HG03045 (cell line): ENCODE results near the gene LRIG2.
A peak's percentile ranks its signal among the peaks of the same experiment; 100 is the strongest.
"Not testable (repeated sequence)": the region's sequence is repeated elsewhere in the genome, so short reads cannot be mapped to it uniquely, and the experiment has no call there.

Source experiments
- ATAC-seq: cut with Tn5 transposase; IDR thresholded peaks from one replicate; pipeline ENCODE4 v1.9.1; 2021; ENCODE audit warnings: mild to moderate bottlenecking, moderate library complexity; ENCODE audit not compliant: unreplicated experiment

The LRIG2 gene

GRCh38 chr1:113072757-113073478, at the start of gene LRIG2:
LRIG2 (plus strand) TSS chr1:113073198; CDS start chr1:113073407, 209 bp downstream.
- peak; percentile 97 for ATAC-seq

- ATAC-seq, result not testable (repeated sequence)
These were observed 49.7 kb upstream of the LRIG2 start for GRCh38 chr1:113023316-113023715.

- no peak for ATAC-seq
These were observed 46.0 kb upstream of the LRIG2 start for GRCh38 chr1:113027007-113027406.

GRCh38 chr1:113027449-113027848, 45.5 kb upstream of the LRIG2 start:
- no peak for ATAC-seq

GRCh38 chr1:113029822-113030221, 43.2 kb upstream of the LRIG2 start:
- no peak for ATAC-seq

- ATAC-seq, result peak; percentile 51
These were observed 41.6 kb upstream of the LRIG2 start for GRCh38 chr1:113031171-113031933.

GRCh38 chr1:113035086-113035485, 37.9 kb upstream of the LRIG2 start:
- ATAC-seq, result no peak

GRCh38 chr1:113036639-113037321, 36.2 kb upstream of the LRIG2 start:
- no peak for ATAC-seq

- ATAC-seq, result no peak
These were observed 33.0 kb upstream of the LRIG2 start for GRCh38 chr1:113040041-113040440.

GRCh38 chr1:113040718-113041412, 32.1 kb upstream of the LRIG2 start:
- ATAC-seq, result no peak

GRCh38 chr1:113041569-113042284, 31.3 kb upstream of the LRIG2 start:
- no peak for ATAC-seq

- peak; percentile 64 for ATAC-seq
These were observed 30.5 kb upstream of the LRIG2 start for GRCh38 chr1:113042285-113043143.

- ATAC-seq, result not testable (repeated sequence)
These were observed 29.9 kb upstream of the LRIG2 start for GRCh38 chr1:113043144-113043488.

- ATAC-seq, result no peak
These were observed 26.4 kb upstream of the LRIG2 start for GRCh38 chr1:113046569-113046968.

- ATAC-seq, result no peak
These were observed 24.9 kb upstream of the LRIG2 start for GRCh38 chr1:113048064-113048463.

- ATAC-seq, result no peak
These were observed 19.5 kb upstream of the LRIG2 start for GRCh38 chr1:113053344-113054126.

GRCh38 chr1:113055570-113055969, 17.4 kb upstream of the LRIG2 start:
- ATAC-seq, result no peak

- ATAC-seq, result no peak
These were observed 16.0 kb upstream of the LRIG2 start for GRCh38 chr1:113057006-113057405.
